H4 (cell line): ENCODE results near the gene ISCA1. TPM values are rescaled to one million over a fixed set of nuclear protein-coding genes. Genes with fewer than 3 reads are reported as not detected.

ENCODE experiments used
- DNase-seq: peaks from one replicate; pipeline ENCODE4 v3.0.0-alpha.2; 2015; ENCODE audit warnings: low spot score
- total RNA-seq: library from RNA; depleted of rRNA; stranded (reverse); fragments of >200 nt; shearing (Covaris generic); gene quantifications from 2 replicates; pipeline ENCODE4 v1.2.3, GENCODE V29; 2014

Gene ISCA1
- total RNA-seq, 1 experiment from 2014 or later: 54.7 TPM

DNA sequence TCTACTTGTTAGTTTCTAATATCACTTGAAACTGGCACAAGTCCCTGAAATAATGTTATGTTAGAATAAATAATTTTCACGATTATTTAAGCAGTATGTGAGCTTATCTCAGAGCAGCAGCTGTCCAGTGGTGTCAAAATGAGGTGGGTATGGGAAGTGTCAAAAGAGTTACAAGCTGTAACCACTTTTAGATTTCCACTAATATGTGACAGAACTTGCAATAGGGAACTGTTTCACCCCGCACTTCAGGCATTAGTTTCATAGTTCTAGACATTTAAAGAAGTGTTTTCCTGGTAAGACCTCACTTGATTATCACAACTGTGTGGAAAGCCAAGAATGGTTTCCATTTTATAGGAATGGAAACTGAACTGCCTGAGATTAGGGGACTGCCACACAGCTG, 2.9 kb upstream of the ISCA1 start:
- no peak for DNase-seq

DNA sequence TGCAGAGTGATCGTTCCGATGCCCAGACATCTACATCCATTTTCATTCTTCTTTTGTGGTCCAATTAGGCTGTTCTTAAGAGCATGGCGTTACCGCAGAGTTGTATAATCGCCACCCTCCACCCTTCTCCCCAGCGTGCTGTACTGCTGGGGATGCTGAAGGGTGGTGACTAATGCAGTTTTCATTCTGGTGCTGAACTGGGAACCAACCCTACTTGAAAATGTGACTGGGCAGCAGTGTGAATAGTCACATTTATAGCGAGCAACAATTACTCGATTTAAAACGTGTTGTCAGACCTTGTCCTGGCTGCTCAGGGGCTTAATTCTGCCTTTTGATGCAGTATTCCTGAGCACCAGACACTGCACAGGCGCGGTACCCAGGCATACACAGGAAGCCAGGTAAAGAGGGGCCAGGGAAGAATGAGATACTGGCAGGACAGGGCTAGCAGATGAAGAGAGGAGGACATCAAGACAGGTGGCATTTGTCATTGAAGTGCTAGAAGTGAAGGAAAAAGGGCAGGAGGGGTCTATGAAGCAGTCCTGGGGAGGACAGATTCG, 719 bp upstream of the ISCA1 start:
- peak; percentile 68 for DNase-seq

DNA sequence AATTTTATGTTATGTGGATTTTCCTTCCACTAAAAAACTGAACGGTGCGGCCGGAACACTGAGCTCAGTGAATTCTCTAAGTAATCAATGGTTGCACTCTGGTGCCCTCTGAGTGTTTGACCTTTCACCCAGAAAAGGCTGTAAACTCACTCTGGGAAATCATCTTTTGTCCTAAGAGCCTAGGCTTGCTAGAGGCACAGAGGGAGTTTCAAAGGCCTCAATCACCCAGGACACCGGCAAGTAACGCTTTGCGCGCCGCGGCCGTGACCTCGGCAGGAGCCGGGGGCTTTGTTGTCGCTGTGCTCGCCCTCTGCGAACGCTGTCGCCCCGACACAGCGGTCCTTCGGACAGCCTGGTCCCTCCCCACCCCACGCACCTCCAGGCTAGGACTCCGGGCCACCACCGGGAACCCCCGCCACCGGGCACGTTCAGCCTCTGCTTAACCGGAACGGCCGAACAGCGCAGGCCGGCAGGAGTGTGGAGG, 703 bp downstream of the ISCA1 start:
- DNase-seq: peak; percentile 8

DNA sequence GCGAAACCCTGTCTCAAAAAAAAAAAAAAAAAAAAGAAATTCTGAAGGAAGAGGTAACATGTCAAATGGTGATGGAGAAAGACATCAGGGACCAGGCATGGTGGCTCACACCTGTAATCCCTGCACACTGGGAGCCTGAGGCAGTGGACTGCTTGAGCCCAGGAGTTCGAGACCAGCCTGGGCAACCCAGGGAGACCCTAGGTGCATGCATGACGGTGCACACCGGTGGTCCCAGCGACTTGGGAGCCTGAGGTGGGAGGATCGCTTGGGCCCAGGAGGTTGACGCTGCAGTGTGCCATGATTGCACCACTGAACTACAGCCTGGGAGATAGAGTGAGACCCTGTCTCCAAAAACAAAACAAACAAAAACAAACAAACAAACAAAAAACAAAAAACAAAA, 1.8 kb downstream of the ISCA1 start:
- DNase-seq: no peak

DNA sequence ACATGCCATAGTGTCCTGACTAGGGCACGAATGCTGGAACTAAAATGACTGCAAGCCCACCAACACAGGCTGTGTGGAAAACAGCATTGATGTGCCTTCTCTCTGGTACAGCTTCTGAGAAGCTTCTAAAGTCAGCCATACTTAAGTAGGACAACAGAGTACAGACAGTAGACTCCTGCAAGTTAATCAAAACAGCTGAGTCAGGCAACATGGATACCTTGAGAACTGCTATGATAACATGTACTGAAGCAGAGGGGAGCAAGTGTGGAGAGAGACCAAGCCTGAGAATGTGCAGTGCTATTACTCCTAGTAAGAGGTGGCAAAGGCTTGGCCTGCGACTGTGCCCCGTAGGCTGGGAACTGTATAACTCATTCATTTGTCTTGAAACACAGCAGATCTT, 2.5 kb downstream of the ISCA1 start:
- no peak for DNase-seq

DNA sequence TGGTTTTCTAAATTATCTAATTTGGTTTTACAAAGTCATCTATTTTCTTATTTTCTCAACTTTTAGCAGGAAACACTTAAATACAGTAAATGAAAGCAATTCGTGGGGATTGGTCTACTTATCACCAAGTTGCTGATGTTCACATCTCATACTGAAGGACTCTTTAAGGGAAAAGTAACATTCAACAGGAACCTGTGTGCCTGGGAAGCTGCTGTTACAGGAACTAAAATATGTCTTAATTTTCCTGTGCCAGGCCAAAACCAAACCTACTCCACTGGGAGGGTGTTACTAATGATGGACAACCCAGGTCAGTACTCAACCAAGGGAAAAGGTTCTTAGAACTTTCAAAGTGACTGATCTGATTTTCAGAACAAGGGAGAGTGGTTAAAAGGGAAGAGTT, 5.3 kb downstream of the ISCA1 start:
- no peak for DNase-seq

DNA sequence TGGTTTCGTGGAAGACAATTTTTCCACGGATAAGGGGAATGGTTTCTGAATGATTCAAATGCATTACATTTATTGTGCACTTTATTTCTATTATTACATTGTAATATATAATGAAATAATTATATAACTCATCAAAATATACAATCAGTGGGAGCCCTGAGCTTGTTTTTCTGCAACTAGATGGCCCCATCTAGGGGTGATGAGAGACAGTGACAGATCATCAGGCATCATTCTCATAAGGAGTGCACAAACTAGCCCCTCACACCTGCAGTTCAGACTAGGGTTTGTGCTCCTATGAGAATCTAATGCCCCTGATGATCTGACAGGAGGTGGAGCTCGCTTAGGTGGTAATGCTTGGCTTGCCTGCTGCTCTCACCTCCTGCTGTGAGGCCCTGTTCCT, 6.4 kb downstream of the ISCA1 start:
- no peak for DNase-seq

DNA sequence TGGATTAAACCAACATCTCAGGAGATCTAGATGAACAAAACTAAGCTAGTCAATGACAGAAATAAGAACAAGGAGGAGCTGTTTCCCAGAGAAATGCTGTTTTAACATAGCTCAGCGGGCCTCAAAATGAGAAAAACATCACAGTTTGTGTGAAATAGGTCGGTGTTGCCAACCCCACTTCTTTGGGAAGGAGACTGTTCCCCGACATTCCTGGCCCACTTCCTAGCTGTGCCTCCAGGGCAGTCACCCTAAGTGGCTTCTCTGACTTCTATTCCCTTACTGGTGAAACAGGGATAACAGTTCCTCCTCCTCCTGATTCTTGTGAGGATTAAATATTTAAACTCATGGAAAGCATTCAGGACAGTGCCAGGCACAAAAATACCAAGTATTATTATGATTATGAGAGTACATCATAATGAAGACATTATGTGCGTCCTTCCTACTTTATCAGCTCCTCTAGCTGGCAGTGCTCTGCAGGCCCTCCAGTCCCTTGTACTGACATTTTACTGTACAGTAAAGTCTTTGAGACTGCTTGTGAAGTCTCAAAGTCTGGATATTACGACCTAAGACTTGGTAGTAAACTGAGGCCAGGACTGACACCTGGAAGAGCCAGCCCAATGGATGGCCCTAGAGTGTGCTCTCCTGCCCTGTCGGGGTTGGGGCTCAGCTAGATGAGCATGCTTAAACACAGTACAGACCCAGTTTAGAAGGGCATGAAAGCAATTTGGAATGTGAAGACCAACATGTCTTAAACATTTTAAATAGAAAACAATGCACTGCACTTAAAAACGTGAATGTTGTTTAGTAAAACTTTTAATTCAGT, 7.3 kb downstream of the ISCA1 start:
- no peak for DNase-seq

DNA sequence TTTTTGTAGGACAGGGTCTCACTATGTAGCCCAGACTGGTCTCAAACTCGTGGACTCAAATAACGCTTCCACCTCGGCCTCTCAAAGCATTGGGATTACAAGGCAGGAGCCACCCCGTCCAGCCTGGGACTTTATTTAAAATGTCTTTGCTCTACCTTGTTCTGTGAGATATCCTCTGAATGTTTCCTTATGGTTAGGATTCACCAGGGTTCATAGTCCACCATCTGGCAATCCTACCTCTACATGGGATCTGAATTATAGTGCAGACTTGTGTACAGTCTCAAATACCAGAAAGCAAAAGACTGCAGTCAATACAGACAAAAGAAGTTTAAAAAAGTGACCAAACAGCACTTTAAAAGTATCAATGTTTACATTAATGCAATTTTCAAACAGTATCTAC, 10.1 kb downstream of the ISCA1 start:
- DNase-seq: no peak

DNA sequence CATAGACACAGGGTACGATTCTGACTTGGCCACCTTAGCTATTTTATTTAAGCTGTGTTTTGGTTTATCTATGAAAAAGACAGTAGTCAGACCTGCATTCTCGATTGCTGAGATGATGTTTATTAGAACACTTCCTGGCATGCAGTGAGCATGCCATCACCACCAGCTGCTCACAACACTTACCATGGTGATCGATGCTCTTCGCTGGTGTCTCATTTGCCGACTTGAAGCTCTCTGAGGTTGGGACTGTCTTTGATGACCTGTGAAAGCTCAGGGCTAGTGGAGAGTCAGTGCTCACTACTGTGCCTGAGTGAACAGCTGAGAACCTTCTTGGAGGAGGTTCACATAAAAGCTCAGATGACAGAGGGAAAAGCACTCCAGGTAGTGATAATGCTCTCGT, 18.5 kb downstream of the ISCA1 start:
- DNase-seq: no peak

DNA sequence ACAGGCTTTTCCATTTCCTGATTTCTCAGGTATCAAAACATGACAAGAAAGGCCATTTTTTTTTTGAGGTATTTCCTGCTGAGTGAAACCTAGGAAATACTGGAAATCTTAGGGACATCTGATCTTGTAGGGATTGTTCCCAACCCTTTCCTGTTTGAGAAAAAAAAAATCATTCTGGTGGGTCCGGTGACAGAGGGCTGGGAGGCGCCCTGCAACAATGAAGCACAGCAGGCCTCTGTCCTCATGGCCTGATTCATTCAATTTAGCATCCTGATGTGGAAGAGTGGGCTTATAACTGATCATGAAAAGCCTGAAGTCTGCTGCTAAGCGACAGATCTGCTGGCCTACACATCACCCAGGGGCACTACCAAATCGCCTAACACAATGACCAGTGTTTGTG, 19.8 kb downstream of the ISCA1 start:
- DNase-seq: no peak

DNA sequence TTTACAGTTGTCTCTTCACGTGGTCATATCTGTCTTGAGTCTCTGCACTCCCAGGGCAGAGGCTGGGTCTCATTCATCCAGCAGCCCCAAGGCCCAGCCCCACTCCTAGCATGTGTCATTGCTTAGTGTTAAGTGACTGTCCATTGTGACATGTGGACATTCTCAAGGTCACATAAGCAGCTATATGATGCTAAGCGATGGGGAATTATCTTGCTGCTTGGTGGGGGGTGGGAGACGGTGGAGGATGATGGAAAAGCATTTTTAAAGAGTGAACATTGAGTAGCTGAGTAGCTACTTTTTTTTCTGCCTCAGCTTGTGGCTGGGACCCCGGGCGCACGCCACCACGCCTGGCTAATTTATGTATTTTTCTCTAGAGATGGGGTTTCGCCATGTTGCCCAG, 22.8 kb downstream of the ISCA1 start, which contains the start of gene C9orf153:
TSS of gene C9orf153 (minus strand) at position 101 of the 400 bp plus-strand sequence. CDS start 30,054 bp downstream, outside the sequence.
- no peak for DNase-seq

DNA sequence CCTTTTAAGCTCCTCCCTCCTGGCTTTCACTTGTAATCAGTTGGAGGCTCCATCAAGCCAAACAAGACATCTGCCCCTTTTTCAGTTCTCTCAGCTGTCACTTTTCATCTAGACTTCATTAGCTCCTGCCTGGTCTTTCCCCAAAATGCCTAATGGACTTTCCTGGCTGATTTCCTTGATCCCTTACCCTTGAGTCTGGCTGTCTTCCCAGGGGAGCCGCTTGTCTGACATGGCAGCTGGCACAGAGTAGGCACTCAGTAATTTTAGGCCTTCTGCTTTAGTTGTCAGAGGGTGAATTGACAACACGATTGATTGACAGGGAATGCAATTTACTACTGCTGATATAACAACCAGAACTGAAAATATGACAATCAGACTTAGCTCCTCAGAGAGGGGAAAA, 24.9 kb downstream of the ISCA1 start:
- no peak for DNase-seq

DNA sequence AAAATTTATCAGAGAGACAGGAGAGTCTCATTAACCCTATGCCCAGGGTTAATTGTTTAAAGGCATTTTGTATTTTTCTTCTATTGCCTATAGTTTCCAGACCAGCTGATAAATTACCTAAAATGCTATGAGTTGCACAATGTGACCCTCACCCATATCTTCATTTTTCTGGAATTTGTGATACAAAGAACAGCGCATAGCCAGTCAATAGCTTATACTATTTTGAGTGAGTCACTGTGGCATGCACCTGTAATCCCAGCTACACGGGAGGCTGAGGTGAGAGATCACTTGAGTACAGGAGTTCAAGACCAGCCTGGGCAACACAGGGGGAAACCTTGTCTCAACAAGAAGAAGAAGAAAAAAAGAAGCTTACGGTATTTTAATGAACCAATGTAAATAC, 25.7 kb downstream of the ISCA1 start:
- no peak for DNase-seq

DNA sequence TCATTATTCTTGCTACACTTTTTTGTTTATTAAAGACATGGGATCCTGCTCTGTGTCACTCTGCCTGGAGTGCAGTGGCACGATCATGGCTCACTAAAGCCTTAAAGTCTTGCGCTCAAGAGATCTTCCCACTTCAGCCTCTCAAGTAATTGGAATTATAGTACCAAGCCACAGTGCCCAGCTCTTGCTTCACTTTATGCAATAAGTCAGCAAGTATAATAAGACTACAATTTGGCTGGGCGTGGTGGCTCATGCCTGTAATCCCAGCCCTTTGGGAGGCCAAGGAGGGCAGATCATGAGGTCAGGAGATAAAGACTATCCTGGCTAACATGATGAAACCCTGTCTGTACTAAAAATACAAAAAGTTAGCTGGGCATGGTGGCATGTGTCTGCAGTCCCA, 28.8 kb downstream of the ISCA1 start:
- no peak for DNase-seq

DNA sequence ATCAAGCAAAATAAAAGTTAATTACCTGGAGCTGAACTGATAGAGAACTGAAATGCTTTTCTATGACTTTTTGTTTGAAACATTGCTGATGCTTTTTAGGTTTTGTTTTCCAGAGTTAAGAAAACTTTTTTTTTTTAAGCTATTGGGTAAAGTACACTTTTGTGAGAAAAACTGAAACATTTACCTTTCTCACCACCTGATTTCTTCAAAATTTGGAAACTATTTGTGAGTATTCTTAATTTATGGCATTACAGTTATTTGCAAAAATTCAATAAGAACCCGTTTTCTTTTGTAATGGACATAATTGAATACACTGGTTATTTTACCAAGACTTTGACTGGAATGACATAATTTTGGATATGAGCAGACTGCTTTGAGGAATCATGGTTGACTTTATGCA, 29.5 kb downstream of the ISCA1 start:
- DNase-seq: no peak

DNA sequence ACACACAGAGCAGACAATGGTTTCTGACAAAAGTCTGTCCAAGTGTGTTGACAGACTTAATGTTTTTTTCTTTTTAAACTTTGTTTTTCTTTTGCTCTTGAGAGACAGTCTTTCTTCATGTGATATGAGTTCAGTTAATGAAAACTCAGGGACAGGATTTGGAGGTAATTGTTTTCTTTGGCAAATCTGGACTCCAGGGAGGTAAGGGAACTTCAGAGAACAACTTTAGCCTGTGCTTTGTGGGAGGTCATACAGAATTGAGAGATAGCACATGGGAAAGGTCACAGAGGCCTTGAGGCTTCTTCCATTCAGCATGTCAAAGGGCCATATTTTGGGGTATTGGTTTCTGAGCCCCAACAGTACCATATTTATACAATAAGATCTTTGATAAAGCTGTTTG, 32.2 kb downstream of the ISCA1 start:
- no peak for DNase-seq

DNA sequence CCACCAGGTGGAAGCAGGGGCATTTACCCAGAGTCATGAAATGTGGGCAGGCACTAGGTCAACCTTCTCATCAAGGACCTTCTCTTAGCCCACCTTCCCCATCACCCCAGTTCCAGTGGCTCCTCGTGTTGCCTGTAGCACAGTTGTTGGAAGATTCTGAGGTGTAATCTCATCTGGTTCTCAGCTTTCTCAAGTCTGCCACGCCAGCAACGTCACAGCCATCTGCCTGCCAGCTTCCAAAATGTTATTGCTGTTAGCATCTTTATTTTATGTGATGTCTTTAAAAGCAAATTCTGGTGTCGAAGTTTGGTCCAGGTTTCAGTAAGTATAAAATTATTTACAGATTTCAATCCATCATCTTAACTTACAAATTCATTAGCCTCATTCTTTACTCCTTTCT, 33.6 kb downstream of the ISCA1 start:
- no peak for DNase-seq

DNA sequence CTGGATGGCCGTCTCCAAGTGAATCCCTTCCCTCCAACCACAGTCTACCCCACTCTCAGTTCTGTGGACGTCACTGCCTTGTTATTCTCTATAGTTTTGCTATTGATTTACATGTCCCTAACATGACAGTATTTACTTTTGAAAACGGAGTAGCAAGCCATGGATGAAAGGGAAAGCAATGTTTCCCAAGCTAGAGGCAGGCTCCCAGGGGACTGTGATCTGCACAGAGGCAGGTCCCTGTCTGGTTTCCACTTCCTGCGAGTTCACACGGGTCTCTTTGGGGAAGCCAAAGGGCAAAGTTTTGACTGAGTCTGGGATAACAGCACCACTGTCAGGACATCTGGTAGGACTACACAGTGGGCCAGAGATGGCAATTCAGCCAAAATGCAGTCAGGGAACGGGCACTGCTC, 35.6 kb downstream of the ISCA1 start:
- no peak for DNase-seq

DNA sequence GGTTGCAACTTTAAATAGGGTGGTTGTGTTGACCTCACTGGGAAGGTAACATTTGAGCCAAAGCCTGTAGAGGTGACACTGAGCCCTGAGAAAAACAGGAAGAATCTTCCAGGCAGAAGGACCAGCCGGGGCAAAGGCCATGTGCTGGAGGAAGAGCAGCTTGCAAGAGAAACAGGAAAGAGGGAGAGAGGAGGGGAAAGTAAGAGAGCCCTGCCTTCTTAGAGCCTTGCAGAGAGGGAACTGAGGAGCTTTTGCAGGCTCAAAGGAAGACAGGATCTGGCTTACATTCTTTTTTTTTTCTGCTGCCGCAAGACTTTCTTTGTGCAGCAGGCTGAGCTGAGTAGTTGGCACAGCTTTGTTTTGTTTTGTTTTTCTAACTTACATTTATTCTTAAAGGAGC, 40.3 kb downstream of the ISCA1 start:
- no peak for DNase-seq

DNA sequence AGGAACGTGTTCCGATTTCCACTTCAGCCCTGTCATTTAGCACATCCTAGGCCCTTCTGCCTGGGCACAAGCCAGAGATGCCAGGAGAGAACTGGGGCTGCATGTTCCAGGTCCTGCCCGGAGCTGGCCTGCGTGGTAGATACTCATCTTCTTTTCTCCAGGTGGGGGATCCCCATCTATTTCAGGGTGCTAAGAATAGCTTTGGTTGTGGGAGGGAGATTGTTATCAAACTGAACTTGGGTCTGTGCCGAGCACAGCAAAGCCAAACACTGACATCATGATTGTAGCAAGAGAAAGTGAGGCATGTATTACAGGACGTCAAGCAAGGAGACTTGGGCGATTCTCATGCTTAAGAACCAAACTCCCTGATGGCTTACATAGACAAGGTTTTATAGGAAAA, 41.1 kb downstream of the ISCA1 start:
- no peak for DNase-seq

DNA sequence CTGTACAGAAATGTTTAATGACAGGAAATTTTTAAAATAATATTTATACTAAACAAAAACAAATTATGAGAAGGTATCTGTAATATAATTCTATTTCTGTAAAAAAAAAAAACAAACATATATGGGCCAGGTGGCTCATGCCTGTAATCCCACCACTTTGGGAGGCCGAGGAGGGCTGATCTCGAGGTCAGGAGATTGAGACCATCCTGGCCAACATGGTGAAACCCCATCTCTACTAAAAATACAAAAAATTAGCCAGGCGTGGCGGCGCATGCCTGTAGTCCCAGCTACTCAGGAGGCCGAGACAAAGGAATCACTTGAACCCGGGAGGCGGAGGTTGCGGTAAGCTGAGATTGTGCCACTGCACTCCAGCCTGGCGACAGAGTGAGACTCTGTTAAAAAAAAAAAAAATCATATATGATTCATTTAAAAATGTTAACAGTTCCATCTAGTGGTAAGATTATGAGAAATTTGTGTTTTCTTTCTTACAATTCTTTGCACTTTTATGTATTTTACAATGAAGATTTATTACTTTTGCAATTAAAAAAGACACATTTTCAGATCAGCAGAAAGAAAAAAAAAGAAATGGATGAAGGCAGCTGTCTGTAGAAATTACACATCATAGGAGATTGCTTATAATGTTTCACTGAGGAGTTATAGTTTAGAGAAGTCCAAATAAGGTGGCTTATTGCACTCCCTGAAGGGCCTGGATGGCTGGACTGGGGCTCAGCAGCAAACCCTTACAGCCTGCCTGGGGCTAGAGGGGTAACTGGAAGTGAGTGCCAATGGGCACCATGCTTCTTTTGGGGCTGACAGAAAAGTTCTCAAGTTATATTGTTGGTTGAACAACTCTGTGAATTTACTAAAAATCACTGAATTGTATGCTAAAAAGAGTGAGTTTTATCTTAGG, 43.2 kb downstream of the ISCA1 start:
- no peak for DNase-seq
